ENCODE results near the gene TRPM8. TPM values are rescaled to one million over a fixed set of nuclear protein-coding genes. Genes with fewer than 3 reads are reported as not detected.
A peak's percentile ranks its signal among the peaks of the same experiment; 100 is the strongest.

The TRPM8 gene
- total and polyA plus RNA-seq, 2 donors = 0.19 to 0.59 TPM

DNA sequence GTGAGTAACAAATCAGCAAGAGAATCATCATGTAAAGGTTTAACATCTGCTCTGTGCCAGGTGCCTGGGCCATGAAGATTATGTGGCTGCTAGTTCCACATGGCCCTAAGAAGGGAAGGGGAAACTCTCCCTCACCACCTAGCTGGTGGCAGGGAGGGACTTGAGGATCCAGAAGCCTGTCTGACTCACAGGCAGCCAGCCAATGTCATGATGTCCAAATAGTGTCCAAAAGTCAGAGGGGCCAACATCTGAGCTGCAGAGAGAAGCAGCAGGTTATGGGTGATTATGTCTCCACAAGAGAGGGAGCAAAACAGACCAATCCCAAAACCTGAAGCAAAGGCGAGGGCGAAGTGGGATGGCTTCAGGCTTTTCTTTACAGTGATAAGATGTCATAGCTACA lies 71.4 kb downstream of the TRPM8 start:
- Histone ChIP-seq H3K4me1 (ENCODE audit: control insufficient read depth in 2 of 2, insufficient read depth in 2 of 2, low read length in 2 of 2) (peaks cover 0 to 2% of the 10 kb centered on the region in 2 donors), H3K4me3 (ENCODE audit: low read length in 2 of 2) (no peak overlapping the region), H3K27ac (ENCODE audit: low read depth in 1 of 2, low read length in 1 of 2) (no peak overlapping the region), H3K36me3 (ENCODE audit: control insufficient read depth in 2 of 2, insufficient read depth in 2 of 2, low read length in 1 of 2) (no peaks in the 10 kb centered on the region), H3K9me3 (ENCODE audit: control insufficient read depth in 2 of 2, insufficient read depth in 1 of 2, low read length in 1 of 2) (no peaks in the 10 kb centered on the region), H3K27me3 (ENCODE audit: control insufficient read depth in 2 of 2, insufficient read depth in 1 of 2, low read length in 1 of 2) (peaks cover 0 to 4% of the 10 kb centered on the region in 2 donors)
- no peak for DNase-seq (ENCODE audit: low read depth in 6 of 9, low spot score in 9 of 9)
- 95% methylated on average over 2 of the region's 2 CpGs for WGBS

DNA sequence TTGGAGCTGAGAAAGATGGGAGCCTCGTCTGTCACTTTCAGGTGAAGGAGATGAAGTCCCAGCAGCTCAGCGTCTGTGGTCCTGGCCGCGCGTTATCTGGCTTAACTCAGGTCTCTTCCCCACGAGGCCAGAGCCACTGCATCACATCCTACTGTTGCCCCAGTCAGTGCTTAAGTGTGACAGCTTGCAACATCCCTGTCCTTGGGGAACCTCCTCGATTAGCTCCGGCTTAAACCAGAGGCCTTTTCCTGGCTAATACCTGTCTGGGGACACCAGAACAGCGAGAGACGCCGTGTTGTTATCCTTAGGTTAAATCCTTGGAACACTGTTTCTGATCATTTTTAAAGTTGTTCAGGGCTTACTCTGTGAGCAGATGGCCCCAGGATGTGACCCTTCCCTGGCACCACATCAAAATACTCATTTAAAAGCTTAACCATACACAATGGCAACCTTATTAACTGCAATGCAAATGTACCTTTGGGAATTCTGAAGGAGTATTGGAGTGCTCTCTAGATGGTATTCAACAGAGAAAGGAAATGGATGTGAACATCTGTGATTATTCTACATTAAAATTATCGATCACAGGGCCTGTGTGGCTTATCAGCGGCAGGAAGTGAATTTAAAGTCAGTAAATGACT lies 72.2 kb downstream of the TRPM8 start:
- no peaks in the 10 kb centered on the region for H3K36me3 ChIP-seq (ENCODE audit: control insufficient read depth in 2 of 2, insufficient read depth in 2 of 2, low read length in 1 of 2)
- H3K27me3 ChIP-seq (ENCODE audit: control insufficient read depth in 2 of 2, insufficient read depth in 1 of 2, low read length in 1 of 2) = peaks cover 0 to 4% of the 10 kb centered on the region in 2 donors
- WGBS = 95% methylated on average over 13 of the region's 13 CpGs
- H3K4me3 ChIP-seq (ENCODE audit: low read length in 2 of 2) = no peak overlapping the region
- H3K9me3 ChIP-seq (ENCODE audit: control insufficient read depth in 2 of 2, insufficient read depth in 1 of 2, low read length in 1 of 2) = no peaks in the 10 kb centered on the region
- peaks cover 0 to 2% of the 10 kb centered on the region in 2 donors for H3K4me1 ChIP-seq (ENCODE audit: control insufficient read depth in 2 of 2, insufficient read depth in 2 of 2, low read length in 2 of 2)
- no peak for DNase-seq (ENCODE audit: low read depth in 6 of 9, low spot score in 9 of 9)
- H3K27ac ChIP-seq (ENCODE audit: low read depth in 1 of 2, low read length in 1 of 2) = no peak overlapping the region

DNA sequence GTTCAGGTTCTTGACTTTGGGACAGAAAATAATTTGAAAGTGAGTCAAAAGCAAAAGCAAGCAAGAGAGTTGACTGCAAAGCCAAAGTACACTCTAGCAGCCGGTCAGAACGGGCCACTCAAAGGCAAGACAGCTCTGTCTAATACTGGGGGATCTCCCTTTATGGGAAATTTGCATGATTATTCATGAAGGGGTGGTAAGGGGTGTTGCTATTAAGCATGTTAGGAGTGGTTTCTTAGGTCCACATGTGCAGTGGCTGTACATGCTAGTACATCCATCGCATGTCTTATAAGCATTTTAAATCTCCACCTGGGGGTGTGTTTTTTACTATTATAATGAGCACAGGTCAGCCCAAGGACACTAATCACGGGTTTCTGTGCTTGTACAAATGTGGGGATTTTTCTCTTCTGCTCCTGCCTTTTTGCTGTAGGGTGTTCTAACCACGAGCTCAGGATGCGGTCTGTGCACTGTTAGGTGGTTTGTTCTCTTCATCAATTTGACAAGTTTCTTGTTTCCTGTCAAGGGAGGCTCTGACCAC lies 73.2 kb downstream of the TRPM8 start:
- H3K4me3 ChIP-seq (ENCODE audit: low read length in 2 of 2) = no peak overlapping the region
- no peaks in the 10 kb centered on the region for H3K36me3 ChIP-seq (ENCODE audit: control insufficient read depth in 2 of 2, insufficient read depth in 2 of 2, low read length in 1 of 2)
- H3K9me3 ChIP-seq (ENCODE audit: control insufficient read depth in 2 of 2, insufficient read depth in 1 of 2, low read length in 1 of 2) = no peaks in the 10 kb centered on the region
- peak in 5 of 9 donors; percentile 11 to 67 (median 25) for DNase-seq (ENCODE audit: low read depth in 6 of 9, low spot score in 9 of 9)
- WGBS = 58% methylated on average over 6 of the region's 6 CpGs
- no peak overlapping the region for H3K27ac ChIP-seq (ENCODE audit: low read depth in 1 of 2, low read length in 1 of 2)
- H3K27me3 ChIP-seq (ENCODE audit: control insufficient read depth in 2 of 2, insufficient read depth in 1 of 2, low read length in 1 of 2) = peaks cover 0 to 4% of the 10 kb centered on the region in 2 donors
- peaks cover 0 to 2% of the 10 kb centered on the region in 2 donors for H3K4me1 ChIP-seq (ENCODE audit: control insufficient read depth in 2 of 2, insufficient read depth in 2 of 2, low read length in 2 of 2)

DNA sequence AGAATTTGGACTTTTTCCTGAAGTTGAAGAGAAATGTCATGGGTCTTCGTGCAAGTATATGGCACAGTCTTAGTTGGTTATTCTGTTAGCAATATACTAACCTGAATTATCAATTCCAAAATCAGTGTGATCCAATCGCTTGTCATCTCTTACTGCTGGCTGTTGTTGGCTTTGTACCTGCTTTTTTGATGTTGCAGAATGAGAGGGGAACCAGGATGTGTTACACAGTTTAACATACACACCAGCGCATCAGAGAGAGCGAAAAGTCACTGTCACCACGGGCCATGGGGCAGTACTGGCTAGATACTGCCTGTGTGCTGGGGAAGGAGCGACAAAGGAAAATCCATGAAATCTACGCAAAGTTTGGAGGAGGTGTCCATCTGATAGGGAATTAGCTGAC lies 74.0 kb downstream of the TRPM8 start:
- no peaks in the 10 kb centered on the region for H3K9me3 ChIP-seq (ENCODE audit: control insufficient read depth in 2 of 2, insufficient read depth in 1 of 2, low read length in 1 of 2)
- no peak overlapping the region for H3K27ac ChIP-seq (ENCODE audit: low read depth in 1 of 2, low read length in 1 of 2)
- H3K4me3 ChIP-seq (ENCODE audit: low read length in 2 of 2) = no peak overlapping the region
- no peaks in the 10 kb centered on the region for H3K36me3 ChIP-seq (ENCODE audit: control insufficient read depth in 2 of 2, insufficient read depth in 2 of 2, low read length in 1 of 2)
- H3K27me3 ChIP-seq (ENCODE audit: control insufficient read depth in 2 of 2, insufficient read depth in 1 of 2, low read length in 1 of 2) = peaks cover 0 to 4% of the 10 kb centered on the region in 2 donors
- peaks cover 0 to 2% of the 10 kb centered on the region in 2 donors for H3K4me1 ChIP-seq (ENCODE audit: control insufficient read depth in 2 of 2, insufficient read depth in 2 of 2, low read length in 2 of 2)
- 90% methylated on average over 7 of the region's 7 CpGs for WGBS
- DNase-seq (ENCODE audit: low read depth in 6 of 9, low spot score in 9 of 9) = peak in 1 of 9 donors; percentile 13

DNA sequence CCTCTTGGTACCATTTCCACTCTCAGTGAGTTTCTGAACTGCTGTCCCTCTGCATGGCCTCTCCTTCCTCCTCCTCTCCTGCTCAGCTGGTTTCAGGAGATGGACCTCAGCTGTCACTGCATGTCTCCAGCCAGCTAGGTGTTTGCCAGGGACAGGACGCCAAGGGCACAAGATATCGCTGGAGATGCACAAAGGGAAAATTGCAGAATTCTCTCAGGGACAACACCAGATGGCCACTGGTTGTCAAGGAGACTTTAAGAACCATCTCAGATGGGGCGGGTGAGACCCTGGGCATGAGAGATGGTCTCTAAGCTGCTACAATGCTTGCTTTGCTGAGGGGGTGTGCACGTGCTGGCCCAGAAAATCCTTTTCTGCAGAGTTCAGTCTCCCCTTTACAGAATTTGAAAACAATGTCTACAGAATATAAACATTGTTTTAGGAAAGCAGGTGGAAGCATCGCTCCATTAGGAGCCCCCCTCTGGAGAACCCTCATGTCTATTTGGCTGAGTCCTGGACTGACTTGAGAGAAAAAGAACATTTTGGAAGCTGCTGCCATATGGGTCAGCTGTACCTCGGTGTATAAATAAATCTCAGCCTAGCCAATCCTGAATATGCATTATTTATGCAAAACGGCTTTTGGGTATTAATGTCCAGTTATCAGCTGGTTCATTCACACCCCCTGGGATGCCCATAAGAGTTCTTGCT lies 75.5 kb downstream of the TRPM8 start:
- 95% methylated on average over 7 of the region's 7 CpGs for WGBS
- H3K36me3 ChIP-seq (ENCODE audit: control insufficient read depth in 2 of 2, insufficient read depth in 2 of 2, low read length in 1 of 2) = no peaks in the 10 kb centered on the region
- H3K27me3 ChIP-seq (ENCODE audit: control insufficient read depth in 2 of 2, insufficient read depth in 1 of 2, low read length in 1 of 2) = peaks cover 0 to 4% of the 10 kb centered on the region in 2 donors
- no peak overlapping the region for H3K27ac ChIP-seq (ENCODE audit: low read depth in 1 of 2, low read length in 1 of 2)
- peaks cover 0 to 2% of the 10 kb centered on the region in 2 donors for H3K4me1 ChIP-seq (ENCODE audit: control insufficient read depth in 2 of 2, insufficient read depth in 2 of 2, low read length in 2 of 2)
- no peak overlapping the region for H3K4me3 ChIP-seq (ENCODE audit: low read length in 2 of 2)
- no peaks in the 10 kb centered on the region for H3K9me3 ChIP-seq (ENCODE audit: control insufficient read depth in 2 of 2, insufficient read depth in 1 of 2, low read length in 1 of 2)
- no peak for DNase-seq (ENCODE audit: low read depth in 6 of 9, low spot score in 9 of 9)

DNA sequence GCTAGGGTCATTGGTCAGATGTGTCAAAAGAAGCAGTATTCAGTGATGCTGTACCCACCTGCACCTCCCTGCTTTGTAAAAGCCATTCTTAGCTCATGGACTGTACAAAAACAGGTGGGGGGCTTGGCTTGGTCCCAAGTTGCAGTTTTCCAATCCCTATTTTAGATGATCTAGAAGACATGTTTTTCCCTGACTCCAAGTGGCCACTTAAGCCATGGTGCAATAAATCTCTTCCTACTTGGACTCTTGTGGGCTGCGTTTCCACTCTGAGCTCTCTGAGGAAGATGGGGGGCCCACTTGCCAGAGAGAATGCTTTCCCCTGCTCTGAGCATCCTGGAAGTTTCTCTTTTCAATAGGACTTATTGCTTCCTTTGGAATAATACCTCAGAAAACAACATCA lies 76.3 kb downstream of the TRPM8 start:
- Histone ChIP-seq H3K4me1 (ENCODE audit: control insufficient read depth in 2 of 2, insufficient read depth in 2 of 2, low read length in 2 of 2) (peaks cover 0 to 2% of the 10 kb centered on the region in 2 donors), H3K4me3 (ENCODE audit: low read length in 2 of 2) (no peak overlapping the region), H3K27me3 (ENCODE audit: control insufficient read depth in 2 of 2, insufficient read depth in 1 of 2, low read length in 1 of 2) (peaks cover 0 to 4% of the 10 kb centered on the region in 2 donors), H3K27ac (ENCODE audit: low read depth in 1 of 2, low read length in 1 of 2) (no peak overlapping the region), H3K9me3 (ENCODE audit: control insufficient read depth in 2 of 2, insufficient read depth in 1 of 2, low read length in 1 of 2) (no peaks in the 10 kb centered on the region), H3K36me3 (ENCODE audit: control insufficient read depth in 2 of 2, insufficient read depth in 2 of 2, low read length in 1 of 2) (no peaks in the 10 kb centered on the region)
- WGBS = 86% methylated on average over 1 of the region's 1 CpG
- DNase-seq (ENCODE audit: low read depth in 6 of 9, low spot score in 9 of 9) = no peak

DNA sequence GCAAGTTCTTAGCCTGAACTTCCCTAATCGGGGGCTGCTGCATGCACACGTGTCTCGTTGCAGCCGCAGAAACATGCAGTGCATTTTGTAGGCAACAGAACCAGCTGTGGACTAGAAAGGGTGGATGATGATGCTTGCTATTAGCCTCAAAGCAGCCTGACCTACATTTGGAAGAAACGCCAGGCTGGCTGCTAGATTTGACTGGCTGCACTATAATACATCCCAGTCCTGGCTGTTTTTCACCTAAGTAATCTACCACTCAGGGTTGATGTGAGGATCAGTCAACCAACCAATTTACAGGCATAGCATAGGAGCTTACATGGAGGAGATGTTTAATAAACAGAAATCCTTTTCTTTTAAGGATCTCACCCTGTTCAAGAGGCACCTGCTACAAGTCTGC lies 77.0 kb downstream of the TRPM8 start:
- WGBS = 89% methylated on average over 5 of the region's 5 CpGs
- peaks cover 0 to 2% of the 10 kb centered on the region in 2 donors for H3K4me1 ChIP-seq (ENCODE audit: control insufficient read depth in 2 of 2, insufficient read depth in 2 of 2, low read length in 2 of 2)
- peaks cover 0 to 4% of the 10 kb centered on the region in 2 donors for H3K27me3 ChIP-seq (ENCODE audit: control insufficient read depth in 2 of 2, insufficient read depth in 1 of 2, low read length in 1 of 2)
- H3K4me3 ChIP-seq (ENCODE audit: low read length in 2 of 2) = no peak overlapping the region
- no peaks in the 10 kb centered on the region for H3K36me3 ChIP-seq (ENCODE audit: control insufficient read depth in 2 of 2, insufficient read depth in 2 of 2, low read length in 1 of 2)
- no peak for DNase-seq (ENCODE audit: low read depth in 6 of 9, low spot score in 9 of 9)
- no peaks in the 10 kb centered on the region for H3K9me3 ChIP-seq (ENCODE audit: control insufficient read depth in 2 of 2, insufficient read depth in 1 of 2, low read length in 1 of 2)
- no peak overlapping the region for H3K27ac ChIP-seq (ENCODE audit: low read depth in 1 of 2, low read length in 1 of 2)

DNA sequence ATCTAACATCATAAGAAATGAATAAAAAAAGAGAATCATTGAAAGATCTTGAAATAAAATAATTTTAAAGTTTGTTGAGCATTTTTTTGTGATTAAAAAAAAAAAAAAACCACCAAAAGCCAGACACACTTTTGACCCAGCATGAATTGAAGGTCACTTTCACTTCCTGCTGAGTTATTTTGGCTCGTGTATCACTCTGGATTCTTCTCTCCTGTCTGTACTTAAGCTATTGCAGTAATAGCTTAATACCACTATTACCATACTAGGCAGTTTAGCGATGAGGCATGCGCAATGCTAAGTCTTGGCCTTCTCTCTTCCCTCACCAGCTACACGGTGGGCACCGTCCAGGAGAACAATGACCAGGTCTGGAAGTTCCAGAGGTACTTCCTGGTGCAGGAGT lies 78.8 kb downstream of the TRPM8 start:
- Histone ChIP-seq H3K4me3 (ENCODE audit: low read length in 2 of 2) (no peak overlapping the region), H3K27ac (ENCODE audit: low read depth in 1 of 2, low read length in 1 of 2) (no peak overlapping the region), H3K4me1 (ENCODE audit: control insufficient read depth in 2 of 2, insufficient read depth in 2 of 2, low read length in 2 of 2) (no peaks in the 10 kb centered on the region), H3K27me3 (ENCODE audit: control insufficient read depth in 2 of 2, insufficient read depth in 1 of 2, low read length in 1 of 2) (peaks cover 0 to 4% of the 10 kb centered on the region in 2 donors), H3K9me3 (ENCODE audit: control insufficient read depth in 2 of 2, insufficient read depth in 1 of 2, low read length in 1 of 2) (no peaks in the 10 kb centered on the region), H3K36me3 (ENCODE audit: control insufficient read depth in 2 of 2, insufficient read depth in 2 of 2, low read length in 1 of 2) (no peaks in the 10 kb centered on the region)
- DNase-seq (ENCODE audit: low read depth in 6 of 9, low spot score in 9 of 9) = no peak
- 85% methylated on average over 5 of the region's 5 CpGs for WGBS

DNA sequence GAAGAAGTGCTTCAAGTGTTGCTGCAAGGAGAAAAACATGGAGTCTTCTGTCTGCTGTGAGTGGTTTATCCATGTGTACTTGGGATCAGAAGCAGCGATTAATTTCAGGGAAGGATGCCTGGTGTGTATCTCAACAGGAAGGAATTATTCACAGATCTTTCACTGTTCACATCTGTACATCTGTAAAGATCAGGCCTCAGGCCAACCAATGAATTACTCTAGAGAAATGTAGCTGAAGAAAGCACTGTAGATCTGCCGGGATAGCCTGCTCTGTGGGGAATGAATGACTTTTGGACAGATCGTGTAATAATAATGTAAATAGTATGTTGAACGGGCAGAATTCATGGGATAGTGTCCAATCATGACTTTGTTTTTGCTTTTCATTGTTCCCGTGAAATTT lies 79.3 kb downstream of the TRPM8 start:
- H3K27ac ChIP-seq (ENCODE audit: low read depth in 1 of 2, low read length in 1 of 2) = no peak overlapping the region
- no peak for DNase-seq (ENCODE audit: low read depth in 6 of 9, low spot score in 9 of 9)
- H3K27me3 ChIP-seq (ENCODE audit: control insufficient read depth in 2 of 2, insufficient read depth in 1 of 2, low read length in 1 of 2) = peaks cover 0 to 4% of the 10 kb centered on the region in 2 donors
- no peak overlapping the region for H3K4me3 ChIP-seq (ENCODE audit: low read length in 2 of 2)
- H3K36me3 ChIP-seq (ENCODE audit: control insufficient read depth in 2 of 2, insufficient read depth in 2 of 2, low read length in 1 of 2) = no peaks in the 10 kb centered on the region
- 97% methylated on average over 5 of the region's 5 CpGs for WGBS
- no peaks in the 10 kb centered on the region for H3K4me1 ChIP-seq (ENCODE audit: control insufficient read depth in 2 of 2, insufficient read depth in 2 of 2, low read length in 2 of 2)
- H3K9me3 ChIP-seq (ENCODE audit: control insufficient read depth in 2 of 2, insufficient read depth in 1 of 2, low read length in 1 of 2) = no peaks in the 10 kb centered on the region

Measured in thymus (tissue), 11 donors.